GM12878 (cell line): ENCODE results near the gene TSPO. TPM values are rescaled to one million over a fixed set of nuclear protein-coding genes. Genes with fewer than 3 reads are reported as not detected.

Experiments
- ATAC-seq: fragments of 200-7000 bp; cut with Tn5 transposase; 3 replicates; pipeline ENCODE4 v1.9.1; 2020; ENCODE audit warnings: mild to moderate bottlenecking, moderate library complexity
- BruUV-seq: library from RNA; stranded (reverse); fragments of 400-500 nt; replicated peaks from 2 replicates; lab custom pipeline; 2021; lab: Mats Ljungman, UMichigan
- CTCF ChIA-PET: fragments of 300-600 bp; sonication (Branson Sonifier 250); formaldehyde crosslinking; extraction: SDS; loops from one replicate; lab custom pipeline; 2021; ENCODE audit warnings: inconsistent platforms; lab: Yijun Ruan, JAX
- POLR2A ChIA-PET: fragments of 350-600 bp; formaldehyde crosslinking; extraction: SDS; loops from one replicate; lab custom pipeline; 2021; ENCODE audit warnings: inconsistent platforms; lab: Charles Lee
- RAD21 ChIA-PET: fragments of 300-600 bp; sonication (Branson Sonifier 250); formaldehyde crosslinking; loops from one replicate; lab custom pipeline; 2023; ENCODE audit warnings: antibody characterized with exemption; ENCODE audit not compliant: unreplicated experiment; lab: Charles Lee
- SMC1A ChIA-PET: fragments of 300-600 bp; sonication (Branson Sonifier 250); formaldehyde crosslinking; loops from one replicate; lab custom pipeline; 2023; ENCODE audit not compliant: unreplicated experiment, uncharacterized antibody; lab: Charles Lee
- DNase-seq: peaks from one replicate; pipeline ENCODE4 v3.0.0-alpha.2; 2011; ENCODE audit warnings: low read depth, low spot score
- FAIRE-seq: peaks from 3 replicates; lab custom pipeline; 2011; peaks lifted over from hg19 to GRCh38; lab: Jason Lieb, UNC
- H2AFZ ChIP-seq: 2 replicates; pipeline ENCODE4 v1.6.0; 2011; ENCODE audit warnings: low read depth, low read length, control low read depth; ENCODE audit not compliant: control insufficient read depth
- H3K27ac ChIP-seq: 2 replicates; pipeline ENCODE4 v1.5.1; 2011; ENCODE audit warnings: control low read depth; ENCODE audit not compliant: control insufficient read depth, insufficient read depth
- H3K27me3 ChIP-seq, 2 experiments: replicated peaks in 1 of 2; 2 replicates each; pipeline versions ENCODE4 v1.6.0 to v1.6.1; 2011; ENCODE audit warnings: low read length in 1 of 2; ENCODE audit not compliant: control insufficient read depth in 2 of 2, insufficient read depth in 2 of 2
- H3K36me3 ChIP-seq, 2 experiments: 2 replicates each; pipeline ENCODE4 v1.5.1; 2011; ENCODE audit warnings: low read length in 1 of 2; ENCODE audit not compliant: control insufficient read depth in 2 of 2, insufficient read depth in 2 of 2
- H3K4me1 ChIP-seq: 2 replicates; pipeline ENCODE4 v1.6.1; 2011; ENCODE audit warnings: mild to moderate bottlenecking, low read length, moderate library complexity, mixed read lengths; ENCODE audit not compliant: control insufficient read depth, insufficient read depth
- H3K4me2 ChIP-seq: 2 replicates; pipeline ENCODE4 v1.6.0; 2011; ENCODE audit warnings: control low read depth; ENCODE audit not compliant: control insufficient read depth, insufficient read depth
- H3K4me3 ChIP-seq: fragments of 200-600 bp; sonication (generic); 2 replicates; pipeline ENCODE4 v1.5.1; 2016
- H3K79me2 ChIP-seq: 2 replicates; pipeline ENCODE4 v1.6.0; 2011; ENCODE audit warnings: low read length; ENCODE audit not compliant: control insufficient read depth, insufficient read depth
- H3K9ac ChIP-seq: 2 replicates; pipeline ENCODE4 v1.8.0; 2011; ENCODE audit warnings: low read length, control low read depth, mixed read lengths; ENCODE audit not compliant: control insufficient read depth, insufficient read depth
- H3K9me3 ChIP-seq: replicated peaks from 3 replicates; pipeline ENCODE4 v1.5.1; 2011; ENCODE audit warnings: mild to moderate bottlenecking, low read length; ENCODE audit not compliant: control insufficient read depth, insufficient read depth
- H4K20me1 ChIP-seq: 2 replicates; pipeline ENCODE4 v1.6.0; 2011; ENCODE audit not compliant: control insufficient read depth, insufficient read depth
- CEBPZ ChIP-seq: fragments of 150-350 bp; IDR thresholded peaks from 2 replicates; pipeline ENCODE4 v1.6.1; 2016; ENCODE audit warnings: low read depth, low read length
- ELK1 ChIP-seq: IDR thresholded peaks from 2 replicates; pipeline ENCODE4 v1.6.1; 2012; ENCODE audit warnings: low read depth, low read length, improper control_type of control experiment
- EZH2 ChIP-seq: IDR thresholded peaks from 2 replicates; pipeline ENCODE4 v1.6.1; 2012; ENCODE audit warnings: low read depth, mild to moderate bottlenecking, control low read depth, inconsistent platforms, low read length, borderline replicate concordance; ENCODE audit not compliant: control insufficient read depth
- FOXK2 ChIP-seq: fragments of 450-650 bp; IDR thresholded peaks from 2 replicates; pipeline ENCODE4 v1.6.1; 2017; ENCODE audit warnings: mild to moderate bottlenecking, moderate library complexity
- IKZF1 ChIP-seq: fragments of 450-650 bp; conservative IDR thresholded peaks from 2 replicates; pipeline ENCODE4 v1.6.1; 2017; ENCODE audit warnings: antibody characterized with exemption, mild to moderate bottlenecking
- IKZF2 ChIP-seq, 2 experiments: fragments of 450-650 bp; IDR thresholded peaks; 2 replicates each; pipeline ENCODE4 v1.6.1; 2017; ENCODE audit warnings: mild to moderate bottlenecking in 2 of 2, moderate library complexity in 2 of 2
- JUNB ChIP-seq: IDR thresholded peaks from 2 replicates; pipeline ENCODE4 v1.6.1; 2016; ENCODE audit warnings: antibody characterized with exemption, mild to moderate bottlenecking
- MEF2B ChIP-seq: fragments of 450-650 bp; IDR thresholded peaks from 2 replicates; pipeline ENCODE4 v1.6.1; 2018; ENCODE audit warnings: mild to moderate bottlenecking, moderate library complexity; ENCODE audit not compliant: partially characterized antibody, poor library complexity, severe bottlenecking
- NBN ChIP-seq: fragments of 450-650 bp; IDR thresholded peaks from 2 replicates; pipeline ENCODE4 v1.6.1; 2016
- NR2C1 ChIP-seq: fragments of 450-650 bp; IDR thresholded peaks from 2 replicates; pipeline ENCODE4 v1.6.1; 2017; ENCODE audit warnings: antibody characterized with exemption, mild to moderate bottlenecking, moderate library complexity
- PAX5 ChIP-seq: IDR thresholded peaks from 2 replicates; pipeline ENCODE4 v1.6.1; 2011; ENCODE audit warnings: low read depth, low read length, borderline replicate concordance
- POLR2A ChIP-seq: IDR thresholded peaks from 2 replicates; pipeline ENCODE4 v1.6.1; 2011; ENCODE audit warnings: low read depth, mild to moderate bottlenecking, low read length
- TARDBP ChIP-seq: IDR thresholded peaks from 2 replicates; pipeline ENCODE4 v1.6.1; 2016; ENCODE audit warnings: borderline replicate concordance
- YY1 ChIP-seq: IDR thresholded peaks from 2 replicates; pipeline ENCODE4 v1.6.1; 2011; ENCODE audit warnings: low read depth, mild to moderate bottlenecking, low read length
- ZBED1 ChIP-seq: IDR thresholded peaks from 2 replicates; pipeline ENCODE4 v1.6.1; 2016; ENCODE audit warnings: borderline replicate concordance
- ZNF384 ChIP-seq: IDR thresholded peaks from 2 replicates; pipeline ENCODE4 v1.6.1; 2012; ENCODE audit warnings: low read depth, mild to moderate bottlenecking, low read length, improper control_type of control experiment, borderline replicate concordance
- WGBS: methylation state at CpG from one replicate; pipeline ENCODE4 v1.1.6; 2016; ENCODE audit warnings: low lambda C conversion rate; ENCODE audit not compliant: insufficient replicate concordance, insufficient coverage; ENCODE audit errors: missing lambda C conversion rate; 5-methylcytosine and 5-hydroxymethylcytosine counted together
- in situ Hi-C: fragments of 300-500 bp; cut with MboI; formaldehyde crosslinking; loops from 9 replicates; pipeline ENCODE4 v1.14.3; 2018; ENCODE audit warnings: mixed read lengths
- intact Hi-C: fragments of 100-400 bp; cut with micrococcal nuclease; formaldehyde crosslinking; loops from one replicate; pipeline ENCODE4 v1.14.2; 2022; ENCODE audit not compliant: unreplicated experiment
- polyA plus RNA-seq, 11 experiments: library from polyadenylated mRNA; depleted of rRNA in 4 of 11; unstranded in 6 of 11; stranded (reverse) in 5 of 11; fragments of >200 nt; fragmentation: Nextera tagmentation in 4 of 11; fragmentation: Illumina TruSeq in 1 of 11; extraction: Ambion mirVana in 4 of 11; extraction: Trizol in 1 of 11; gene quantifications; 1 replicate in 1 of 11; 2 replicates in 10 of 11; pipeline versions ENCODE4 v1.2.1 to v1.2.3, GENCODE V29; 2011 to 2016; ENCODE audit warnings: inconsistent platforms in 2 of 11, missing spikeins in 2 of 11, low read depth in 1 of 11
- total RNA-seq, 4 experiments: library from RNA; depleted of rRNA in 3 of 4; stranded (reverse); fragments of >200 nt in 3 of 4; fragmentation: Illumina TruSeq in 1 of 4; extraction: Trizol in 1 of 4; gene quantifications; 2 replicates each; pipeline versions ENCODE4 v1.2.1 to v1.2.3, GENCODE V29; 2013 to 2021

TSPO gene
- total and polyA plus RNA-seq, 10 of the 15 experiments (the other 5 are each of a cell fraction or from before 2014, with no cell fraction given): 1.4 to 50.5 (median 18.8) TPM

- Histone ChIP-seq H2AFZ (no peak overlapping the region), H3K4me1 (no peaks in the 10 kb centered on the region), H3K9ac (no peak overlapping the region), H3K9me3 (no peaks in the 10 kb centered on the region), H3K27ac (no peak overlapping the region), H3K4me2 (no peak overlapping the region), H3K79me2 (no peaks in the 10 kb centered on the region), H4K20me1 (no peaks in the 10 kb centered on the region), H3K36me3 (no peaks in the 10 kb centered on the region), H3K4me3 (no peak overlapping the region)
- ChIA-PET POLR2A (no interaction called here), CTCF (no interaction called here)
- BruUV-seq: no TSS peak
- in situ Hi-C loops: no loop called here
- intact Hi-C loops: no loop called here
- DNase-seq (no peak), FAIRE-seq (no peak)
- WGBS: 51% methylated on average over 10 of the region's 10 CpGs
- no peak for TF ChIP-seq TARDBP
- no peak for TF ChIP-seq ZBED1
- no peak for TF ChIP-seq YY1
- no peak for TF ChIP-seq EZH2
- TF ChIP-seq, all 136 proteins: peak for 0
- H3K27me3 ChIP-seq: peaks cover 0 to 2% of the 10 kb centered on the region in 2 experiments; a peak in 2 of 4 replicates
- ChIA-PET SMC1A (no interaction called here), RAD21 (no interaction called here)
- no peak for ATAC-seq
Observed at GRCh38 chr22:43202326-43202725, 51.0 kb downstream of the TSPO start.

- H3K27me3 ChIP-seq: peaks cover 0 to 2% of the 10 kb centered on the region in 2 experiments; a peak in 2 of 4 replicates
- no TSS peak for BruUV-seq
- ChIA-PET POLR2A (no interaction called here), SMC1A (no interaction called here), CTCF (no interaction called here), RAD21 (no interaction called here)
- DNase-seq (no peak), FAIRE-seq (no peak), ATAC-seq (no peak)
- intact Hi-C loops (no loop called here), in situ Hi-C loops (no loop called here)
- no peak overlapping the region for H2AFZ ChIP-seq
- no peaks in the 10 kb centered on the region for H3K4me1 ChIP-seq
- H3K27ac ChIP-seq: no peak overlapping the region
- no peaks in the 10 kb centered on the region for H3K36me3 ChIP-seq
- H3K4me3 ChIP-seq: no peak overlapping the region
- no peaks in the 10 kb centered on the region for H3K9me3 ChIP-seq
- H4K20me1 ChIP-seq: no peaks in the 10 kb centered on the region
- no peak overlapping the region for H3K4me2 ChIP-seq
- H3K9ac ChIP-seq: no peak overlapping the region
- 29% methylated on average over 13 of the region's 13 CpGs for WGBS
- no peaks in the 10 kb centered on the region for H3K79me2 ChIP-seq
- no peak for TF ChIP-seq IKZF2 (IDR thresholded peaks at IDR 0.05)
- no peak for TF ChIP-seq FOXK2
- no peak for TF ChIP-seq CEBPZ
- TF ChIP-seq MEF2B: no peak
- TF ChIP-seq ELK1: no peak
- no peak for TF ChIP-seq NR2C1
- no peak for TF ChIP-seq JUNB
- TF ChIP-seq NBN: no peak
- TF ChIP-seq PAX5: no peak
- TF ChIP-seq ZNF384: no peak
- no peak for TF ChIP-seq IKZF1
- TF ChIP-seq POLR2A: no peak
Observed at GRCh38 chr22:43202756-43203410, 51.5 kb downstream of the TSPO start.
